K562 (cell line): ENCODE measurements around the gene TMEM131. TPM values are rescaled to one million over a fixed set of nuclear protein-coding genes. Genes with fewer than 3 reads are reported as not detected.

Experiments used
- ATAC-seq: fragments of 200-7000 bp; cut with Tn5 transposase; 3 replicates; pipeline ENCODE4 v1.9.1; 2020; ENCODE audit warnings: moderate library complexity
- BruUV-seq: library from RNA; stranded (reverse); fragments of 400-500 nt; replicated peaks from 2 replicates; lab custom pipeline; 2021; lab: Mats Ljungman, UMichigan
- CTCF ChIA-PET: fragments of 300-600 bp; formaldehyde crosslinking; extraction: SDS; loops from one replicate; lab custom pipeline; 2021; ENCODE audit warnings: low intra/inter-chr PET ratio; lab: Yijun Ruan, JAX
- POLR2A ChIA-PET: fragments of 300-600, 350-650 bp; sonication (Branson Sonifier 250); formaldehyde crosslinking; extraction: SDS; loops from one replicate; lab custom pipeline; 2021; ENCODE audit warnings: antibody characterized with exemption, inconsistent platforms; lab: Yijun Ruan, JAX
- DNase-seq, 4 experiments: peaks; one replicate each; pipeline versions ENCODE4 v3.0.0 to v3.0.0-alpha.2; 2011 to 2018; ENCODE audit warnings: low spot score in 3 of 4, mixed read lengths in 3 of 4; ENCODE audit errors: extremely low read depth in 1 of 4
- FAIRE-seq: peaks from 2 replicates; lab custom pipeline; 2011; peaks lifted over from hg19 to GRCh38; lab: Jason Lieb, UNC
- H2AFZ ChIP-seq: 2 replicates; pipeline ENCODE4 v1.6.0; 2011; ENCODE audit warnings: low read depth, low read length, control low read depth, inconsistent platforms
- H3K27ac ChIP-seq: fragments of 200-600 bp; 3 replicates; pipeline ENCODE4 v1.8.0; 2011; ENCODE audit warnings: low read depth, mild to moderate bottlenecking, control low read depth, inconsistent platforms, low read length, moderate library complexity, mixed read lengths; ENCODE audit errors: extremely low read depth
- H3K27me3 ChIP-seq, 2 experiments: fragments of 300-600 bp in 1 of 2; 2 replicates in 1 of 2; 3 replicates in 1 of 2; pipeline versions ENCODE4 v1.6.0 to v1.8.0; 2011; ENCODE audit warnings: inconsistent platforms in 2 of 2, low read length in 2 of 2, mild to moderate bottlenecking in 1 of 2, mixed read lengths in 1 of 2, moderate library complexity in 1 of 2; ENCODE audit not compliant: control insufficient read depth in 2 of 2, insufficient read depth in 2 of 2
- H3K36me3 ChIP-seq: fragments of 300-600 bp; 3 replicates; pipeline ENCODE4 v1.8.0; 2011; ENCODE audit warnings: mild to moderate bottlenecking, low read length, inconsistent platforms; ENCODE audit not compliant: control insufficient read depth, insufficient read depth
- H3K4me1 ChIP-seq, 2 experiments: fragments of 200-600 bp in 1 of 2; replicated peaks in 1 of 2; 2 replicates in 1 of 2; 3 replicates in 1 of 2; pipeline versions ENCODE4 v1.5.1 to v1.8.0; 2011; ENCODE audit warnings: inconsistent platforms in 2 of 2, low read length in 2 of 2, mild to moderate bottlenecking in 1 of 2, mixed read lengths in 1 of 2, moderate library complexity in 1 of 2; ENCODE audit not compliant: control insufficient read depth in 2 of 2, insufficient read depth in 2 of 2
- H3K4me2 ChIP-seq: 2 replicates; pipeline ENCODE4 v1.6.1; 2011; ENCODE audit warnings: low read length, control low read depth, inconsistent platforms, mixed read lengths; ENCODE audit not compliant: insufficient read depth
- H3K4me3 ChIP-seq: fragments of 200-600 bp; sonication (generic), shearing (Covaris generic); 2 replicates; pipeline ENCODE4 v1.5.1; 2016; ENCODE audit warnings: control low read depth, inconsistent platforms
- H3K79me2 ChIP-seq: fragments of 200-600 bp; 3 replicates; pipeline ENCODE4 v1.8.0; 2011; ENCODE audit warnings: low read length, inconsistent platforms; ENCODE audit not compliant: control insufficient read depth, insufficient read depth
- H3K9ac ChIP-seq, 2 experiments: 2 replicates each; pipeline versions ENCODE4 v1.6.0 to v1.6.1; 2011; ENCODE audit warnings: low read depth in 2 of 2, low read length in 2 of 2, control low read depth in 1 of 2, inconsistent platforms in 1 of 2, mild to moderate bottlenecking in 1 of 2, mixed read lengths in 1 of 2; ENCODE audit not compliant: insufficient read depth in 1 of 2
- H3K9me1 ChIP-seq: one replicate; pipeline ENCODE4 v1.6.0; 2011; ENCODE audit warnings: inconsistent platforms, mild to moderate bottlenecking, low read length, moderate library complexity; ENCODE audit not compliant: control insufficient read depth, insufficient read depth
- H3K9me3 ChIP-seq: replicated peaks from 2 replicates; pipeline ENCODE4 v1.5.1; 2011; ENCODE audit warnings: low read depth, low read length, inconsistent platforms; ENCODE audit not compliant: control insufficient read depth, insufficient read depth
- H4K20me1 ChIP-seq: replicated peaks from 2 replicates; pipeline ENCODE4 v1.6.1; 2011; ENCODE audit warnings: low read length, inconsistent platforms, mixed read lengths; ENCODE audit not compliant: control insufficient read depth, insufficient read depth
- C11orf30 ChIP-seq: fragments of 450-650 bp; IDR thresholded peaks from 2 replicates; pipeline ENCODE4 v1.6.1; 2016; ENCODE audit warnings: low read depth, mild to moderate bottlenecking
- E2F5 ChIP-seq: sonication (generic); formaldehyde crosslinking; IDR thresholded peaks from 2 replicates; pipeline ENCODE4 v1.8.0; 2022; ENCODE audit warnings: mild to moderate bottlenecking, missing genetic modification reagents
- HNRNPL ChIP-seq: fragments of 200-400 bp; formaldehyde crosslinking; IDR thresholded peaks from 2 replicates; pipeline ENCODE4 v1.6.1; 2017; ENCODE audit warnings: low read depth, mild to moderate bottlenecking, low read length
- HSF4 ChIP-seq: fragments of 250-450 bp; sonication (Bioruptor Pico); IDR thresholded peaks from 2 replicates; pipeline ENCODE4 v2.1.2; 2022; ENCODE audit warnings: mild to moderate bottlenecking, moderate library complexity, borderline replicate concordance
- KAT2B ChIP-seq: IDR thresholded peaks from one replicate; pipeline ENCODE4 v1.6.1; 2012; ENCODE audit warnings: low read depth, mild to moderate bottlenecking, control low read depth, inconsistent platforms, low read length, moderate library complexity
- MYNN ChIP-seq, 2 experiments: sonication (generic); formaldehyde crosslinking in 1 of 2; IDR thresholded peaks; 2 replicates each; pipeline versions ENCODE4 v1.5.0 to v1.6.1; 2016 to 2020; ENCODE audit warnings: antibody characterized with exemption in 1 of 2, missing genetic modification reagents in 1 of 2
- NR2C1 ChIP-seq, 2 experiments: fragments of 450-650 bp; IDR thresholded peaks; 2 replicates each; pipeline ENCODE4 v1.6.1; 2017; ENCODE audit warnings: mild to moderate bottlenecking in 2 of 2, antibody characterized with exemption in 1 of 2, inconsistent platforms in 1 of 2, missing compliant biosample characterization in 1 of 2, missing genetic modification characterization in 1 of 2
- RCOR1 ChIP-seq, 2 experiments: IDR thresholded peaks; 2 replicates each; pipeline ENCODE4 v1.6.1; 2012; ENCODE audit warnings: low read depth in 2 of 2, low read length in 2 of 2, borderline replicate concordance in 1 of 2, improper control_type of control experiment in 1 of 2
- SOX6 ChIP-seq: fragments of 450-650 bp; IDR thresholded peaks from 2 replicates; pipeline ENCODE4 v1.6.1; 2014; ENCODE audit warnings: mild to moderate bottlenecking
- ZFP30 ChIP-seq: fragments of 250-450 bp; sonication (Bioruptor Pico); IDR thresholded peaks from 2 replicates; pipeline ENCODE4 v1.8.0; 2022; ENCODE audit warnings: moderate library complexity, mild to moderate bottlenecking, inconsistent platforms, borderline replicate concordance
- ZNF280A ChIP-seq: fragments of 450-650 bp; IDR thresholded peaks from 2 replicates; pipeline ENCODE4 v1.6.1; 2018; ENCODE audit warnings: mild to moderate bottlenecking, low read depth; ENCODE audit not compliant: partially characterized antibody
- ZNF384 ChIP-seq: IDR thresholded peaks from 2 replicates; pipeline ENCODE4 v1.6.1; 2012; ENCODE audit warnings: low read depth, low read length, improper control_type of control experiment
- ZNF511 ChIP-seq: sonication (generic); formaldehyde crosslinking; IDR thresholded peaks from 2 replicates; pipeline ENCODE4 v1.8.0; 2022; ENCODE audit warnings: mild to moderate bottlenecking, missing genetic modification reagents
- ZNF518B ChIP-seq: fragments of 250-450 bp; sonication (Bioruptor Pico); IDR thresholded peaks from 2 replicates; pipeline ENCODE4 v1.5.0; 2021; ENCODE audit warnings: mild to moderate bottlenecking, moderate library complexity
- in situ Hi-C: fragments of 300-500 bp; cut with MboI; formaldehyde crosslinking; loops from 4 replicates; pipeline ENCODE4 v1.15.0; 2018; ENCODE audit warnings: inconsistent platforms, mixed read lengths
- intact Hi-C: fragments of 100-400 bp; cut with micrococcal nuclease; formaldehyde crosslinking; loops from 2 replicates; pipeline ENCODE4 v1.14.2; 2022
- polyA plus RNA-seq, 8 experiments: library from polyadenylated mRNA; depleted of rRNA in 4 of 8; stranded (reverse) in 5 of 8; unstranded in 3 of 8; fragments of >200 nt; fragmentation: Nextera tagmentation in 2 of 8; fragmentation: Illumina TruSeq in 1 of 8; extraction: Ambion mirVana in 2 of 8; extraction: Trizol in 1 of 8; gene quantifications; 2 replicates each; pipeline versions ENCODE4 v1.2.1 to v1.2.3, GENCODE V29; 2011 to 2014; ENCODE audit warnings: inconsistent platforms in 1 of 8, missing spikeins in 1 of 8
- total RNA-seq, 7 experiments: library from RNA; depleted of rRNA in 6 of 7; stranded (reverse); fragments of >200 nt in 6 of 7; fragmentation: Illumina TruSeq in 2 of 7; extraction: Trizol in 2 of 7; gene quantifications; 2 replicates each; pipeline versions ENCODE4 v1.2.1 to v1.2.3, GENCODE V29; 2011 to 2021; ENCODE audit warnings: low replicate concordance in 1 of 7

The TMEM131 gene
- total and polyA plus RNA-seq, 9 of the 15 experiments (the other 6 are each of a cell fraction or from before 2014, with no cell fraction given), result 2.5 to 21.1 (median 12.4) TPM

GRCh38 chr2:97932975-97933662, 62.6 kb downstream of the TMEM131 start (continued):
- TF ChIP-seq ZNF280A (no peak), NR2C1 (IDR thresholded peaks at IDR 0.05) (no peak), NR2C1 (tag; IDR thresholded peaks at IDR 0.05) (no peak), ZNF384 (no peak), C11orf30 (peak; percentile 50; the same call in 1 of the 2 replicates), E2F5 (no peak)

GRCh38 chr2:97931858-97932225, 63.9 kb downstream of the TMEM131 start:
- ChIA-PET POLR2A (interaction anchor here (1.4 kb wide), 1 partner anchor 12 kb away, joined by 3 read pairs; no protein-coding TSS in a partner anchor), CTCF (no interaction called here)
- Histone ChIP-seq H3K9ac (no peak overlapping the region), H3K27ac (no peak overlapping the region), H4K20me1 (peaks cover 11% of the 10 kb centered on the region; the same call in 1 of the 2 replicates), H3K27me3 (no peaks in the 10 kb centered on the region), H2AFZ (no peak overlapping the region), H3K9me1 (no peaks in the 10 kb centered on the region), H3K4me1 (peaks cover 0 to 11% of the 10 kb centered on the region in 2 experiments; a peak in 3 of 5 replicates), H3K4me3 (no peak overlapping the region), H3K9me3 (no peaks in the 10 kb centered on the region), H3K79me2 (peaks cover 48% of the 10 kb centered on the region), H3K4me2 (no peak overlapping the region), H3K36me3 (no peaks in the 10 kb centered on the region)
- ATAC-seq, result no peak
- in situ Hi-C loops (no loop called here), intact Hi-C loops (no loop called here)
- no peak for DNase-seq
- no TSS peak for BruUV-seq
- no peak for FAIRE-seq
- TF ChIP-seq MYNN (IDR thresholded peaks at IDR 0.05), result no peak
- no peak for TF ChIP-seq MYNN (CRISPR knock-in tag; IDR thresholded peaks at IDR 0.05)
- peak in 1 of 2 experiments; percentile 47; a peak in 1 of 4 replicates for TF ChIP-seq RCOR1 (IDR thresholded peaks at IDR 0.05; ENCODE audit: borderline replicate concordance in 1 of 2, low read depth in 2 of 2, low read length in 2 of 2)
- no peak for TF ChIP-seq ZFP30
- TF ChIP-seq ZNF518B (CRISPR knock-in tag), result no peak
- TF ChIP-seq HSF4 (CRISPR knock-in tag), result no peak
- no peak for TF ChIP-seq KAT2B
- no peak for TF ChIP-seq ZNF511 (CRISPR knock-in tag)
- TF ChIP-seq HNRNPL, result no peak
- 0 out of 2 replicates have a peak, but pooled peaks have one; percentile 25 for TF ChIP-seq SOX6
